ENCODE data around the gene DCTN2. TPM values are rescaled to one million over a fixed set of nuclear protein-coding genes. Genes with fewer than 3 reads are reported as not detected.

DCTN2 gene
- total RNA-seq, 1 donor from 2014 or later: 103 TPM

DNA sequence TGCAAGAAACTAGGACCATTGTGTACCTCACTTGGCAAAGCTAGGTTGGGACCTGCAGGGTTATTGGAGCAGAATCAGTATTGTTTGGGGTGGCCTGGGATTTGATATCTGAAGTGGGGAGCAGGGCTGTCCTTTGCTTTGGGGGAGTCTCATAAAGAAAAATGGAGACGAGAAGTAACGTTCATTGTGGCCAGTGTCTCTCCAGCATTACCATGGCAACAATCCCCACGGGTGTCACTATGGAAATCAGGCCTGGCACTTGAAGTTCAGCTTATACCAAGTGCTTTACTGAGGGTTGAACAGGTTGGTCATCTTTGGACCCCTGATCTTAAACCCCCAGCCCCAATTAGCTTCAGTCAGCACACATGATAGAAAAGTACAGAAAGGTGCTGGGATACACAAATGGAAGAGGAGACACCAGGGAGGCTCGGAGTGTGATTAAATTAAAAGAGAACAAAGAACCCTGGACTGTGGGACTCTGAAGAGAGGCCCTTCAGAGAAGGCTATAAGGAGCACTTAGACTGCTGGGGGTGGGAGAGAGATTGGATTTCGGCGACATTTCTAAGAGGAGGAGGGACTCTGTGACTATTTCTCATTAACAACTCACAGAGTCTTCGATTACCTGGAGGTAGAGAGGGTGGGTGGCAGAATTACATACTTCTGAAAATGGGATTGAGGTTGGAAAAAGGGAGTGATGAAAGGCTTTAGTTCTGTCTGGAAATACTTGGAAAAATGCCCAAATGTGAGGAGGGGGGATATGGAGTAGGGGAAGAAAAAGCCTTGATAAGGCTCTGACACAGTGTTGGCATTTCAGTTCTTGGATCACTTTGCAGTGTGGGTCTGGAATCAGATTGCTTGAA lies 6.6 kb upstream of the DCTN2 start:
- TF ChIP-seq CTCF (IDR thresholded peaks at IDR 0.05; ENCODE audit: unreplicated experiment): no peak
- no peak overlapping the region for H3K4me3 Mint-ChIP-seq
- H3K27me3 Mint-ChIP-seq (ENCODE audit: low read depth): peaks cover 67% of the 10 kb centered on the region
- H3K4me1 Mint-ChIP-seq: peaks cover 5% of the 10 kb centered on the region
- H3K27ac Mint-ChIP-seq: no peak overlapping the region
- H3K9me3 Mint-ChIP-seq: no peaks in the 10 kb centered on the region
- H3K36me3 Mint-ChIP-seq: no peaks in the 10 kb centered on the region
- no peak for DNase-seq (ENCODE audit: low spot score in 2 of 2, unreplicated experiment in 2 of 2)

- TF ChIP-seq CTCF (IDR thresholded peaks at IDR 0.05; ENCODE audit: unreplicated experiment): no peak
- H3K9me3 Mint-ChIP-seq: no peaks in the 10 kb centered on the region
- peaks cover 5% of the 10 kb centered on the region for H3K4me1 Mint-ChIP-seq
- H3K27ac Mint-ChIP-seq: no peak overlapping the region
- H3K36me3 Mint-ChIP-seq: no peaks in the 10 kb centered on the region
- peaks cover 74% of the 10 kb centered on the region for H3K27me3 Mint-ChIP-seq (ENCODE audit: low read depth)
- no peak overlapping the region for H3K4me3 Mint-ChIP-seq
- no peak for DNase-seq (ENCODE audit: low spot score in 2 of 2, unreplicated experiment in 2 of 2)
Observed at GRCh38 chr12:57552835-57553313, 5.9 kb upstream of the DCTN2 start.

- Mint-ChIP-seq H3K4me1 (peaks cover 5% of the 10 kb centered on the region), H3K27ac (no peak overlapping the region), H3K27me3 (ENCODE audit: low read depth) (peaks cover 80% of the 10 kb centered on the region), H3K9me3 (no peaks in the 10 kb centered on the region), H3K4me3 (no peak overlapping the region), H3K36me3 (no peaks in the 10 kb centered on the region)
- TF ChIP-seq CTCF (IDR thresholded peaks at IDR 0.05; ENCODE audit: unreplicated experiment): no peak
- DNase-seq (ENCODE audit: low spot score in 2 of 2, unreplicated experiment in 2 of 2): no peak
Observed at GRCh38 chr12:57552306-57552651, 5.3 kb upstream of the DCTN2 start.

DNA sequence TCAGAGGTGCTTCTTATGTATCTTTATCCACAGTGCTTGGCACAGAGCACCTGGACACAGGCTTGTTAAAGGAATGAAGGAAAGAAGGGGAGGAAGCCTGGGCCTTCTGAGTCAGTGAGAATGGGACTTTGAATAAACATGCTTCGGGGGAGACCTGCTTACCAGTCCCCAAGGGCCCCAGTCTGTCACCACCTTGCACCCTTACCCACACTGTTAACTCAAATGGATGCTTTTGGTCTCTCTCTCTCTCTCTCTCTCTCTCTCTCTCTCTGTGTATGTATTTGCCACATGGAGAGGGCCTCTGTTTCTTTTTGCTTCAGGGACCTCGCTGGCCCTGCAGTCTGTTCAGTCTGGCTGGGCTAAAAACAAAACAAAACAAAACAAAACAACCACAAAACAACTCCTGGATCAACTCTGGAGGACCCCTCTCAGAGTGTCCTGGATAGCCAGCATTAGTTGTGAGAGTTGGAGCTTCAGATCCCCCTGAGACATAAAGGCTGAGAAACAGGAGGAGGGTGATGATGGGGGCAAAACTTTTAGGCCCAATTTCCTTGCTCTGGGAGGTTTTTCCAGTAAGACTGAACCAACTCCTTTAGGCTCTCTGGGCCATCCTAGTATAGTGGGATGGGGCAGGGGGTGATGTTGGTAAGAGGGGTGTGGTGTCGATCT lies 4.8 kb upstream of the DCTN2 start:
- Mint-ChIP-seq H3K9me3 (no peaks in the 10 kb centered on the region), H3K4me1 (peaks cover 5% of the 10 kb centered on the region), H3K27me3 (ENCODE audit: low read depth) (peaks cover 83% of the 10 kb centered on the region), H3K4me3 (no peak overlapping the region), H3K36me3 (no peaks in the 10 kb centered on the region), H3K27ac (no peak overlapping the region)
- no peak for TF ChIP-seq CTCF (IDR thresholded peaks at IDR 0.05; ENCODE audit: unreplicated experiment)
- no peak for DNase-seq (ENCODE audit: low spot score in 2 of 2, unreplicated experiment in 2 of 2)

GRCh38 chr12:57550641-57551549 lies 3.9 kb upstream of the DCTN2 start:
- Mint-ChIP-seq H3K4me1 (peaks cover 9% of the 10 kb centered on the region), H3K27me3 (ENCODE audit: low read depth) (peaks cover 80% of the 10 kb centered on the region), H3K9me3 (no peaks in the 10 kb centered on the region), H3K4me3 (peak overlapping the region; percentile 31), H3K27ac (no peak overlapping the region), H3K36me3 (no peaks in the 10 kb centered on the region)
- DNase-seq (ENCODE audit: low spot score in 2 of 2, unreplicated experiment in 2 of 2): no peak
- TF ChIP-seq CTCF (IDR thresholded peaks at IDR 0.05; ENCODE audit: unreplicated experiment): no peak

Data from mesothelial cell of epicardium (in vitro differentiated cells).